ENCODE measurements around the gene SPATC1L.
A peak's percentile ranks its signal among the peaks of the same experiment; 100 is the strongest.
"Not testable (repeated sequence)": the region's sequence is repeated elsewhere in the genome, so short reads cannot be mapped to it uniquely, and the experiment has no call there.

SPATC1L gene

GRCh38 chr21:46150491-46151121 is 33.7 kb downstream of the SPATC1L start:
- no peak for TF ChIP-seq CTCF (IDR thresholded peaks at IDR 0.05; ENCODE audit: low read depth, low read length)

GRCh38 chr21:46150073-46150472 is 34.2 kb downstream of the SPATC1L start:
- no peak for TF ChIP-seq CTCF (IDR thresholded peaks at IDR 0.05; ENCODE audit: low read depth, low read length)
- no peak overlapping the region for H3K4me3 ChIP-seq (ENCODE audit: low read depth, low read length)

More at GRCh38 chr21:46150491-46151121, 33.7 kb downstream of the SPATC1L start:
- no peak overlapping the region for H3K4me3 ChIP-seq (ENCODE audit: low read depth, low read length)

- H3K4me3 ChIP-seq (ENCODE audit: low read depth, low read length) = no peak overlapping the region
- TF ChIP-seq CTCF (IDR thresholded peaks at IDR 0.05; ENCODE audit: low read depth, low read length) = no peak
Observed at GRCh38 chr21:46149205-46149901, 34.9 kb downstream of the SPATC1L start.

GRCh38 chr21:46148106-46148505 is 36.2 kb downstream of the SPATC1L start:
- TF ChIP-seq CTCF (IDR thresholded peaks at IDR 0.05; ENCODE audit: low read depth, low read length) = no peak
- H3K4me3 ChIP-seq (ENCODE audit: low read depth, low read length) = no peak overlapping the region

GRCh38 chr21:46147429-46147828 is 36.8 kb downstream of the SPATC1L start:
- H3K4me3 ChIP-seq (ENCODE audit: low read depth, low read length) = not testable (repeated sequence)
- TF ChIP-seq CTCF (IDR thresholded peaks at IDR 0.05; ENCODE audit: low read depth, low read length) = peak; percentile 63

GRCh38 chr21:46146856-46147255 is 37.4 kb downstream of the SPATC1L start:
- no peak overlapping the region for H3K4me3 ChIP-seq (ENCODE audit: low read depth, low read length)
- no peak for TF ChIP-seq CTCF (IDR thresholded peaks at IDR 0.05; ENCODE audit: low read depth, low read length)
